CD4-positive, alpha-beta T cell treated with Interferon alpha-2 for 1 hour (primary cell): ENCODE results near the gene POU2F2.

ENCODE experiments used
- DNase-seq, 2 donors: peaks; one replicate each; pipeline ENCODE4 v3.0.0-alpha.2; 2020 to 2022

POU2F2 gene

DNA sequence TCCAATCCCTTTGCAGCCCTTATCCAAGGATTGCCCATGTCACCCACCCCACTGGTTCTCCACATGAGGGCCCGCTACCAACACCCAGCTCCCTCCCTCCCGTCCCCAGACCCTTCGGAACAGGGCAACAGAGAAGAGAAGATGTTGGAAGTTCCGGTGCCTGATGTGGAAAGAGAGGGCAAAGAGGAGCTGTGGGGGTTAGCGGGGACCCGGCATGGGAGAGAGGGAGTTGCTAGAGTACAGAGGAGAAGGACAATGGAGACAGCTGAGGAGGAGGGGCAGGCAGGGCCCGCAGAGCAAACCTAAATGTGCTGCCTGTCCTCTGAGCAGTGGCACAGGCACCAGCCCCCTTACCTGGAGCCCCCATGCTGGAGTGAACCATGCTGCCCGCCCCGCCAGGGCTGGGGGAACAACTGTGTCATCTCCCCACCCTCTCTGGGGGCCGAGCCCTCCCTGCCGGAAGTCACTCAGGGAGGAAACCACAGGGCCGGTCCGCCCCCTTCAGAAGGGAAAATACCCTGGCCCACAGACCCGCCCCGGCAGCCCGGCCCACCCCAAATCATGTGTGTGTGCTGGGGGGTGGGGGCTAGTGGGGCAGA, at the start of gene POU2F2:
Gene POU2F2 (minus strand): TSS at position 417 of the 599 bp plus-strand sequence. CDS start 35 bp downstream, at position 382.
- peak; percentile 87 to 91 for DNase-seq

DNA sequence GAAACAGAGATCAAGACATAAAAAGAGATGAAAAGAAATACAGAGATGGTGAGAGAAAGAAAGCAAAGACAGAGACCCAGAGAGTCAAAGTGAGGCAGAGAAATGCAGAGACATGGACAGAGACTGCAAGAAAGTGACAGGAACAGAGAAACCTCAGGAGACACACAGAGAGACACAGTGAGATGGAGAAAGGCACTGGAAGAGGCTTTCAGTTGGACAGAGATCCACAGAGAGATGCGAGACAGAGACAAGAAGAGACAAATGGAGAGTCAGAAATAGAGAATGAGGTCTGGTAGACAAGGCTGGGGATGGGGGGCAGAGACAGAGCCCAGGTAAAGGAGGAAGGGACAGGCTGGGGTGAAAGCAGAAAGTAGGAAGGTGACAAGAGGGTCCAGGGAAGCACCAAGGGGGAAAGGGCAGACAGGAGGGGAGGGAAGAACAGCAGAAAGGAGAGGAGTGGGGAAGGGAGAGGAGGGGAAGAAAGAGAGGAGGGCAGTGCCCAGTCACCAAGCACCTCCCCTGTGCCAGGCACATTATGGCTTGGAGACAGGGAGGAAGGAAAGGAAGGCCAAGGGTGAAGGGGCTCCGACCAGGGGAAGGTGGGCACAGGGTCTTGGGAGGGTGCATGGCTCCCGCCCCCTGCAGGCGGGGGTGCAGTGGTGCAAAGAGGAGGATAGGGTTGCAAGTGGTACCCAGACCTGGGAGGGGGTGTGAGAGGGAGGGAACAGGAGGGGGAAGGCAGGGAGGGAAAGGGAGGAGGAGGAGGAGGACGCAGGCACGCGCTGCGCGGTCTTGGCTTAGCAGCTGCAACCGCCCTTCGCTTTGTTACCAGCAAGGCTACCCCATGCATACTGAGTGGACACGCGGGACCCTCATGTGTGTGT, 46.8 kb upstream of the POU2F2 start:
- DNase-seq, result peak in 1 of 2 donors; percentile 34

DNA sequence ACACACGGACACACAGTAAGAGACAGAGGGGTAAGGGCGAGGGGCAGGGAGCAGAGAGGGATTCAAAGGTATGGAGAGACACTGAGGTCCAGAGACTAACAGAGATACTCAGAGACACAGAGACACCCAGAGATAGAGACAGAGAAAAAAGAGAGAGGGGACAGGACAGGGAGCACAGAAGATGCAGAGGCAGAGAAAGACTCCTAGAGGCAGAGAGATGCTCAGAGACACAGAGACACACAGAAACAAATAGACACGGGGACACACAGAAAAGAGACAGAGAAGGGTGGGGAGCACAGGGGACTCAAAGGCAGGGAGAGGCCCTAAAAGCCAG, 45.4 kb upstream of the POU2F2 start:
- no peak for DNase-seq

DNA sequence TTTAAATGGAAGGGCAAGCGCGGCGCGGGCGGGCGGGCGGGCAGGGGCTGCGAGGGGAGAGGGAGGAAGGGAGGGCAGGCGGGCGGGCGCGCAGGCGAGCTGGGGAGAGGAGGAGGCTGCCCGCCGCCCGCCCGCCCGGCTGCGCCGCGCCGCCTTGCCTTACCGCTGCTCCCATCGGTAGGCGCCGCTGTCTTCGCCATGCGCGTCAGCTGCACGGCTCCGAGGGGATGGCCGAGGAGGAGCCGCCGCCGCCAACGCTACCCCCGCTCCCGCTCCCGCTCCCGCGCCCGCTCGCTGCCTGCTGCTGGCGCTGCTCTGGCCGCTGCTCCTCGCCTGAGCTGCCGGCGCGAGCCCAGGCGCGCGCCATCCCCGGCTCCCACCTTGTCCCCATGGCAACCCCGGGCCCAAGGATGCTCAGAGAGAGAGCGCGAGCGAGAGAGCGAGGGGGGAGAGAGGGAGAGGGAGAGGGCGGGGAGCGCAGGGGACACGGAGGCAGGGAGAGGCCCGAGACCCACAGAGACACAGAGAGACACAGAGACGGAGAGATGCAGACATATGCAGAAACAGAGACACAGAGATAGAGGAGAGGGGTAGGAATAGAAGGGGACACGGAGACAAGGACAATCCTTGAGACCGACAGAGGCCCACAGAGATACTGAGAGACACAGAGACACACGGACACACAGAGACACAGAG, 44.9 kb upstream of the POU2F2 start:
- DNase-seq, result peak; percentile 72 to 82

DNA sequence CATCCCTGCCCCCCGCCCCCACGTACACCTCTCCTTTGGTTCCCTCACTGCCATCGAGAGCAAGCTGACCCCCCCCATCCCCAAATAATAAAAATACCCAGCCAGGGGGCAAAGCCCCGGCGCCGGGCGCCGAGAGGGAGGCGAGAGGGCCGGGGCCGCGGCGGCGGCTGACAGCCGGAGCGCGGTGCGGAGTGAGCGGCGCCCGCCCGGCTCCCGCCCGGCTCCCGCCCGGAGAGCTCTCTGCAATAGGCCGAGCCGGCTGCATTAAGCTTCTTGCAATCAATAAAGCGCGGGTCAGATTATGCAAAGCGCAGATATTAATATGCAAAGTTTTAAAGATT, 44.4 kb upstream of the POU2F2 start:
- no peak for DNase-seq

DNA sequence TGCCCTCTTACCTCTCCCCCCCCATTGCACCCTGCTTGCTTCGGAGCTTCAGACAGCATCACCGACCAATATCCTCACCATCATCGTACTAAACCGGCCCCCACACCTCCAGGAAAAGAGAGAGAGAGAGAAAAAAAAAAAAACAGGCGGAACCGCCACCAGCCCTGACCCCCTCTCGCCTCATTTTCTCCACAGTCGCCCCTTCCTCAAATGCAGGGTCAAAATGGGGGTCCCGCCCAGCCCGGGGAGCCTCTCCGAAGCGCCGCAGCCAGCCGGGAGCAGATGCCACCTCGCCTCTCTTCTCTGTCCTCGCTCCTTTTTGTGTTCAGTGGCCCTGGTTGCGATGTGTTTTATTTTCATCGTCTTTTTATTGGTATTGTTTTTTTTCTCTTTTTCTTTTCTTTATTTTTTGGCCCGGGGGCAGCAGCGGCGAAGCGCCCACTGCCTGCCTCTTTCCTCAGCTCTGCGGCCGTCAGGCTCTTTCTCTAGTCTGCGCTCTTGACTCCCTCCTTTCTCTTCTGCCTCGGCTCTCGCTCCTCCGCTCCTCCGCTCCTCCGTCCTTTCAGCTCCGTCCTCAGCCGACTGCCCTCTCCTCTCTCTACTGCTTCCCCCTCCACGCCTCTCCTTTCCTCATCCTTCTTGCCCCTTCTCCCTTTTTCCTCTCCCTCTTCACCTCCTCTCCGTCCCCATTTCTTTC, 43.9 kb upstream of the POU2F2 start:
- peak in 1 of 2 donors; percentile 19 for DNase-seq

DNA sequence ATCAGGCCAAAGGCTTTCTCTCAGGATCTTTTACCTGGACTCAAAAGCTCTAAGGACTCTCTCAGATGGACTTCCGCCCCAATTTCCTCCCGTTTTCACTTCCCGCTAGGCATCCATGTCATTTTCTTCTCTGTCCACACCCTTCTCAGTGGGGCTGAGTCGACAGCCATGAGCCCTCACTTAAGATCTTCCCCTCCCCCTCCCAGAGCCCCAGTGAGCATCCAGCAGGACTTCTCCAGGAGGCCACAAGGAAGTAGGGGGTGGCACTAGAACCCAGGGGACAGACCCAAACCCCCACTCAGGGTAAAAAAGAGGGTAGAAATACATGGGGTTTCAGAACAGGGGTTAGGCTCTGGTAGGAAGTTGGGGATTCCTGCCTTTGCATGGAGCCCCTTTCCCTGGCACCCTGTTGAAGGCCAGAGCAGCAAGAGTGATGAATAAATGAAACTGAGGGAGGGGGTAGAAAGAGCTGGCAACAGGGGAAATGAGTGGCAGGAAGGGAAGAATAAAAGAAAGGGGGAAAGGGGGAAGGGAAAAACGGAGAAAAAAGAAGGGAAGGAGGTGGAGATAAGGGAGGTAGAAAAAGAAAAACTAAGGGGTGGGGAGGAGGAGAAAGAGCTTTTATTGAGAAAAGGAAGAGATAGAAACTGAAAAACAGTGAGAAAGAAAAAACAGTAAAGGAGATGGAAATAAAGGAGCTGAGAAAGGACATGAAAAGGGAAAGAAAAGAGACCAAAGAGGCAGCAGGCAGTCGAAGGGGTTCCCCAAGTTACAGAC, 42.9 kb upstream of the POU2F2 start:
- no peak for DNase-seq

DNA sequence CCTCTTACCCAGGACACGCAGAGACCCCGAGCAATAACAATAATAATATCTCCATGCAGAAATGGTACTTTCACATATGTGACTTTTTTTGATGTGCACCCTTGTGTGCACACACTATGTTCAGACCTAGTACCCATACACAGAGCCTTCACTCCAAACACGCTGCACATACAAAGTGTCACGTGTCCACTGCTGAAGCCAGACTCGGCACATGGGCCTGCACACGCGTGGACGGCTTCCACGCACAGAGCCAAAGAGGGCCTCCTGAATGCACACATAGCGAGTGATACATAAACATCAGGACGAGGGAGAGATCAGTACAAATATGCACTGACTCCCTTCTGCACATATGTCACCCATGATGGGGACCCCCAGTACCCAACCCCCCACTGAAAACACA, 41.9 kb upstream of the POU2F2 start:
- DNase-seq, result no peak

DNA sequence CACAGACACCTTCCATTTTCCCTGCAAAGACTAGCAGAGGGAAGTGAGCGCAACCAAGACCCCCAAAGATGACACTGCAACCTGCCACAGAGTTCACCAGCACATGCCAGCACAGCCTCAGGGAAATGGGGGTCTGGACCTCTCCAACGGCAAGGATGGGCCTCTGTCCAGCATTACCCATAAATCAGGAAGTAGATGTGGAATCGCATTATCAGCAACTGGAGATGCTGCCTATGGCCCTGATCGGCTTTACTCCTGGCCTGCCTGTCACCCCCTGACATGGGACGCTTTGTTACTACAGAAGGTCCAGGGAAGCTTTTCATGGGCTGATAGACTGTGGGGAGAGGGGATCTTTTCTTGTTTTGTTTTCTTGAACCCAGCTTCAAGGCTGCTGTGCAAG, 41.4 kb upstream of the POU2F2 start:
- DNase-seq, result no peak

DNA sequence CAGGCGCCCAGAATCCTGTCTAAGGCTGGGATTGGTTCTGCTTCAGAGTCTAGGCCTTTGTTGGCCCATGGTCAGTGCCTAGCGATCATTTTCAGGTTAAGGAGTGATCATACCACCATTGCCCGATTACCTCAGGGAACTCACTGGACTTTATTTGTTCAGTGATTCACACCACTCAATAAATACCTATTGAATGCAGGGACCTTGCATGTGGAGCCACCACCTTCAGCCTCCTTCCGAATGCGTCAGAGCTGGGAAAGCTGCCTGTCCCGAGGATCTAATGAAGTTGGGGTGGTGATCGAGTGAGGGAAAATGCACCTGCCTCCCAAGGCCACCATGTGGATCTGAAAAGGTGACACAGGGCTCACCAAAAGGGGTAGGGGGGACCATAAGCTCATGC, 40.0 kb upstream of the POU2F2 start:
- no peak for DNase-seq

DNA sequence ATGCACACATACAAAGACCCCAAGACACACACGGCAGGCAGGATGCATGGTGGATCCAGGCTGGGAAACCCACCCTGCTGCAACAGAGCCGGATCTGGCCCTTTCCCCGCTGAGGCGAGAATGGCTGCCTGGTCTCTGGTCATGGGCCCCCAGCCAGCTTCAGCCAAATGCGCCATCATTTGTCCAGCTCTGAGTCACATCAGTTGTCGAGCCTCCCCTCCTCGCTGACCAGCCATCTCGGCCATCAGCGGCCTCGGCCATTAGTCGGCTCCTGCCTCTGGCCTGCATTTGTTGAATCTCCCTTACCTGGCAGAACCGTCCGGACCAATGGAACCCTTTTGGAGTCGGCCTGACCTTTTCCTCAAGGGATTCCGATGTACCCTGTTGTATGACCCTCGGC, 38.5 kb upstream of the POU2F2 start:
- no peak for DNase-seq

DNA sequence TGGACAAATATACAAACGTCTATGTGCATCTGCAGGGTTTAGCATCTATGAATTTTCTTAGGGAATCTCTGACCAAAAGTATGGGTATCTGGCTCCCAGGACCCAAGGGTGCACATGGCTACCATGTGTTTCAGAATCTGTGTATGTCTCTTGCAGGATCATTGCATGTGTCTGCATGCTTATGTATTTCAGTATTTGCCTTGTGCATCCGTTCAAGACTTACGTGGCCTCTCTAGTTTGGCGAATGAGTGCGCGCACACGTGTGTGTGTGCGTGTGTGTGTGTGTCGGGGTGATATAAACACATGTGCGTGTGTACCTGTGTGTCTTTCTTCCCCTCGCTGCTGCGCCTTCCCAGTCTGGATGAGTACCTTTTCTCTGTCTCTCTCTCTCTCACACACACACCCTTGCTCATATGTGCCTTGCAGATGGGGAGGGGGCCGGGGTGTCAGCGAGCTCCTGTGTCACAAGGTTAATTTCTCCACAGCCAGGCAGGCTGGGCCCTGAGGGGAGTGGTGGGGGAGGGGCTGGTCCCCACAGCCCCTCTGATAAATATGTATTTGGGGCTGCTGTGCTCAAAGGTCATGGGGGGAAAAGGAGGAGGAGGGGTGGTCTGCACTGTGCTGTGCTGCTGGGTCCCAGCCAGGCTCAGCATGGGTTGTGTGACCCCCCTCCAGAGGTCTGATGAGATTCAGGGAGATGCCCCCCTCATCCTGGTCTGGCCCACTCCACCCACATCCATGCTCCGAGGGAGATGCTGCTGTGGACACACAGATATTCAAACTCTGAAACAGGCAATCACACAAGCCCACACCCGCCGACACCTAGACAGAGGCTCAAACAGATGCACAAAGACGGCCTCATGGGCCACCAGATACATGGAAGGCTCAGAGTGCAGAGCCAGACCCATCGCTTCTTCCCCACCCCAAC, 37.5 kb upstream of the POU2F2 start:
- no peak for DNase-seq

DNA sequence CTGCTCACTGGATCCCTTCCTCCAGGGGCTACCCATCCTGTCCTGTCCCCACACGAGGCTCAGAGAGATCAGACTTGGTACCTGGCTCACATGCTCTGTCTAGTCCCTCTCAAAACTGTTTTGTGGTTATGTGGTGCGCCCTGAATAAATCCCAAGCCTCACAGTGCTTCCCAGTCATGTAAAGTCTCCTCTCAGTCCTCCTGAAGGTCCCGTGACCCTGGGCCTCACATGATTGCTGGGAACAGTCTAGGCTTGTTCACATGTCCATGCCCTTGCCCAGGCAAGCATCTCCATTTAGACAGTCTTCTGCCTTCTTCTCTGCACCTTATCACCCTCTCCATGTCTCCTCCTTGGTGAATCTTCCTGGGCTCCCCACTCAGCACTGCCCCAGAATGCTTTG, 36.0 kb upstream of the POU2F2 start:
- no peak for DNase-seq

DNA sequence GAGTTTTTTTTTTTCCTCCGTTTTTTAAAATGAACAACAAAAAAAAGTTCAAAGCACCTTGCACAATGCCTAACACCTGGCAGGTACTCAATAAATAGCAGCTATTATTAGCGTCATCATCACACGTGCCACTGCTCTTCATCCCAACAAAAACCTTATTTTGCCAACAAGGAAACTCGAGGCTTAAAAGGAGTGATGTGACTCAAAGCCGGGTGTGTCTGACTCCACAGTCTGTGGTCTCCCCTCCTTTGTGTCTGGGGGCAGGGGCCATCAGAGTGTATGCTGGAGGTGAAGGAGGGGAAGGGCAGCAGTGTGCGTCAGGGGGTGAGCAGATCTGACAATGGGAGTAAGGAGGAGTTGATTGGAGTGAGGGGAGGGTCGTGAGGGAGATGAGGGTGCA, 34.1 kb upstream of the POU2F2 start:
- DNase-seq, result no peak

DNA sequence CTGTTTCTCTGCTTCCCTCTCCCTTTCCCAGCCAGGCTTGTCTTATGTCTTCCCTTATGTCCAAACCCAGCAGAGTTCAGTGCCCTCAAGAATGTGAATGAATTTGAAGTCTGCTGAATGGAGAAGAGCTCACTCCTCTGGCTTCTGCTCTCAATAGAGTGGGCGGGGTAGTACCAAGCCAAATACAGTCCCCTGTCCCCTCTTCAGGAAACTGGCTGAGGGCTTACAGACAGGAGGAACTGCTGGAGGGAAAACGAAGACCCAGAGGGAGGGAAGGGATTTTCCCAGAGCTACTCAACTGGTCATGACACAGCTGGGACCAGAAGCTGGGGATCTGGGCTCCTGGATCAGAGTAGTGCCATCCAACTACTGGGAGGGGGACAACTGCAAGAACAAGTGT, 32.9 kb upstream of the POU2F2 start:
- DNase-seq, result no peak

DNA sequence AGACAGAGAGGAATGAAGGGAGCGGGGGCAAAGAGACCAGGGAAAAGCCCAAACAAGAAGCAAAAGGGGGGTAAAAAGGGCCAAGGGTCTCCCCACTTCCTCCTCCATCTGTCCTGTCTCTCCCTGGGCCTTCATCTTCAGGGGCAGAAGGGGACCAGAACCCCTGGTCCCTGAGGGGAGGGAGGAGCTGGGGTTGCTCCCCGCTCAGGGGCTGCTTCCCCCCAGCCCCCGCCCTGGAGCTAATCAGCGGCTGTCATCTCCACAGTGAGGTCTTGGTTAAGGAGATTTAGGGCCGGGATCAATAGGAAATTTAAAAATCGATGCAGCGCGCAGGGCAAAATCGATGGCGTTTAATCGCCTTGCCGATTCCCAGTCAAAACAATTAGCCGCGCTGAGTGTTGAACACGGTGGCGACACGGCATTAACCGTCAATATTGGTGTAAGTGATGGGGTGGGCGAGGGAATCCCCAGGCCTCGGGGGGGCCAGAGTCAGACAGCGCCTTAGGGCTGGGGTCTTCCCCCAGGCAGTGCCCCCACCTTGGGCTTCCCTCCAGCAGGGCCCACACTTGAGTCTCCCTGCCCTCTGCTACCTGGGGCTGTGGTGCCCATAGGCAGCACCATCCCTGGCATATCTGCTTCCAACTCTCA, 29.5 kb upstream of the POU2F2 start:
- DNase-seq, result no peak

DNA sequence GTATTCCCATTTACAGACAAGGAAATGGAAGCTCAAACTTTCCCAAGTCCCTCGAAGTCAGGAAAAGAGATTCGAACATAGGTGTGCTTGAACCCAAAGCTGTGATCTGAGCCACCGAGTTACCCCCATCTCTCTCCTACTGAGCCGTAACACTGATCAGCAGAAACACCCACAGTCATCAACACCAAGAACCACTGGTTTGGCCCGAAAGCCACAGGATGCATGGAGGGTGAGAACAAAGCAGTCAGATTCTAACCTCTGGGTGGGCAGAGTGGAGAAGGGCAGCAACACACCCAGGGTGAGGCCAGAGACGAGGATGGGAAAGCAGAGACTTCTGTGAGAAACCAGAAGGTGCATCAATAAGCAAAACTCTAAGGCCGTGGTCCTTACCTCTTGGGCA, 27.7 kb upstream of the POU2F2 start:
- DNase-seq, result no peak

DNA sequence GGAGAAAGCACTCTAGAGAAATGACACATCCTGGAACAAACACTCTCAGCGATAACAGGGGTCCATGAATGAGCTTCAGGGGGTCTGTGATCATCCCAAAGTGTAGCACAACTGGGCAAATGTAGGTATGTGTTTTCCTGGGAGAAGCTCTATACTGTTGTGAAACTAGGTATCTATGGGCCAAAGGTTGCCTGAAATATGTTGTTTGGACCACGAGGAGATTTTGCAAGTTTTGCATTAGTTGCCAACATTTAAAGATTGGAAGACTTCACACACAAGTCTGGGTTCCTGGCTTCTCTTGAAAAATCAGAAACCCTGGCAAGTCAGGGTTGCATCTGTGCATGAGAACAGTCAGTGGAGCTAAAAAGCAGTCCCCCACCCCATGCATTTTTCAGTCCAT, 26.7 kb upstream of the POU2F2 start:
- no peak for DNase-seq

DNA sequence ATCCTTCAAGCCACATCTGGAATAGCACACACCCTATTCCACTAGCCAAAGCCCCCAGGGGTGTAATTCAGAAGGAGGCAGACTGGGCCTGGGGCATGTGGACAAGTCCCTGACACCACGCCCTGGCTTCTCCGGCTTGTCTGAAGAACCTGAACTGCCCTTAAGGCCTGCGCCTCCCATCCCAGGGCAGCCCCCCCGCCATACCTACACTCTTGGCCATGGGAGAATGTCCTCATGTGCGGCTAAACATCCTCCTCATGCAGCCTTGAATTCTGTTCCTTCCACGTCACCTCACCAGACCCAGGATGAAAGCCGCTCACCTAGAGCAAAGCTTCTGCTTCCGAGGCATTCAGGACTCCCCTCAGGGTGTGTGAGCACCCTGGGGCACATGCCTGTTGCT, 24.3 kb upstream of the POU2F2 start:
- DNase-seq, result no peak

DNA sequence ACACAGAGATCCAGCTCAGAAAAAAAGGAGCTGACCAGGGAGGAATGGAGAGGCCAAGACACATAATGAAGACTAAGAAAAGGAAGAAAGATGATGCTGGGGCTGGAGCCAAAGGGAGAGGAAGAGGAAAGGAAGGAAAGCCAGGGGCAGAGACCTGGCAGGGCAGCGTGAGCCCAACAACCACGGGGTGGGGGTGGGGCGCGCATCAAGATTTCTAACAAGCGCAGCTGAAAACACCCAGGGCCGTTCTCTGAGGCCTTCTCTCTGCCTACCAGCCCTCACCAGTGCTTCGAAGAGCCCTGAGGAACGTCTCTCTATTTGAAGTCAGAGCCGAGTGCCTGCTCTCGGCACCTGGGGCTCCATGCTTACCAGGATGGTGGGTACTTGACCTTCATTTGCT, 23.6 kb upstream of the POU2F2 start:
- no peak for DNase-seq
